HG03025 (cell line): ENCODE measurements around the gene ASPSCR1.
"Not testable (repeated sequence)": the region's sequence is repeated elsewhere in the genome, so short reads cannot be mapped to it uniquely, and the experiment has no call there.

Experiments used
- ATAC-seq: cut with Tn5 transposase; IDR thresholded peaks from one replicate; pipeline ENCODE4 v1.9.1; 2021; ENCODE audit warnings: mild to moderate bottlenecking, moderate library complexity; ENCODE audit not compliant: unreplicated experiment, low FRiP score

ASPSCR1 gene

DNA sequence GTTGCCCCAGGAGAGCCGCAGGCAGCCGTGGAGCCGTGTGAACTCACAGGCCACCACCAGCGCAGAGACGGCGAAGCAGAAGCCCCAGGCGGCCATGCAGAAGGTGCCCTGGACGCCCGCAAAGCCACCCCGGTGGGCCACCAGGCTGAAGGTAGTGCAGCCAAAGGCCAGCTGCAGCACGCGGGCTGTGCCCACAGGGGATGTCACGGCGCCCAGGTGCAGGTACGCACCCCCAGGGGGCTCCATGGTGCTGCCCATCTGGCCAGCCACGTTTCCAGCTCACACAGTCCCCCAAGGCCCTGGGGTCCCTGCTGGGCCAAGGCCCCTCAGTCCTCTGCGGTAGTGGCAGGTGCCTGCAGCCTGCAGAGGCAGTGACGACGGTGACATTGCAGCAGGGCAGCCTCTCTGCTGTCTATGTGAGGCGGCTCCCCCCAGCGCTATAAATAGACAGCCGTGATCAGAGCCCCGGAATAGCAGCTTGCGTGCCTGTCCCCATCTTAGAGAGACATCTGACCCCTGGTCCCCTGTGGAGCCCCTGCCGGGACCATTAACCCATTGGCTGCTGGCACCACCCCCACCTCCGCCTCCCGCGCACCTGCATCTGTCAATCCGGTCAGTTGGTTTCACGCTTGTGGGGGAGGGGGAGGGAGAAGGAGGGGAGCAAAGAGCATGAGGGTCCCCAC lies 35.8 kb upstream of the ASPSCR1 start:
- no peak for ATAC-seq

DNA sequence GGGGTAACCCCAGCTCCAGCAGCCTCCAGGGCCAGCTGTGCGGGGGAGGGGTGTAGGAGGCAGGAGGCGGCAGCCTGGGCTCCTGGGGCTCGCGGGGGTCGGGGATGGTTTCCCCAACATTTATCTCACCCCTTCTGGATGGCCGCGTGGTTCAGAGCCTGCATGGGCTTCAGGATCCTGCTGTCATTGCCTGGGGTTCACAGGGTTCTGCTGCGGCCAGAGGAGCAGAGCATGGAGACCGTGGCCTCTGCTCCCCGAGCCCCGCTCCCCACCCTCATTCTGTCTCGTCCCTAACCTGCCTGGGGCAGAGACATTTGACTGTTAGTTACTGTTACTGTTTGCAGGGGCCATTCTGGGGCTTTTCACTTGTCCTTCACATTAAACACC lies 35.3 kb upstream of the ASPSCR1 start:
- ATAC-seq: no peak

DNA sequence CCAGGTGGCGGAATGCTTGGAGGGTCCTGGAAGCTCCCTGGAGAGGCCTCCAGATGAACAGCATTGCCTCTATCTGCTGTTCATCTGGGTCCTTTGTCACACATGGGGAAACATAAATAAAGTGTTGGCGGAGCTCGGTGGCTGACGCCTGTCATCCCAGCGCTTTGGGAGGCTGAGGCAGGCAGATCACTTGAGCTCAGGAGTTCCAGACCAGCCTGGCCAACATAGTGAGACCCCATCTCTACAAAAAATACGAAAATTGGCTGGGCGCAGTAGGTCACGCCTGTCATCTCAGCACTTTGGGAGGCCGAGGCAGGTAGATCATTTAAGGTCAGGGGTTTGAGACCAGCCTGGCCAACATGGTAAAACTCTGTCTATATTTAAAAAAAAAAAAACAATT lies 32.6 kb upstream of the ASPSCR1 start:
- ATAC-seq: no peak

DNA sequence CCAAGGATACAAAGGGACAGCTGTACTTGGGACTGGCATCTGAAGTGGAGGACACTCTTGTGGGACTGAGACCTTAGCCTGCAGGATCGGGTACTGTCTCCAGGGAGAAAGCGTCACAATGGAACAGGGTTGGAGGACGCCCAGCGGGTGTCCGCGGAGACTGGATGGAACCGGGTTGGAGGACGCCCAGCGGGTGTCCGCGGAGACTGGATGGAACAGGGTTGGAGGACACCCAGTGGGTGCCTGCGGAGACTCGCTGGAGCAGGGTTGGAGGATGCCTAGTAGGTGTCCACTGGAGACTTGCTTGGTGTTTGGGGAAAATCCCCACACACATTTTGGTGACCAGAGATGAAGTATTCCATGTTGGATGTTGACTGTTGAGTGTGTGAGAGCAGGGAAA lies 30.2 kb upstream of the ASPSCR1 start, which contains the start of gene MYADML2:
TSS of gene MYADML2 (minus strand) at position 45 of the 400 bp plus-strand sequence. CDS start 5,492 bp downstream, outside the sequence.
- ATAC-seq: no peak

DNA sequence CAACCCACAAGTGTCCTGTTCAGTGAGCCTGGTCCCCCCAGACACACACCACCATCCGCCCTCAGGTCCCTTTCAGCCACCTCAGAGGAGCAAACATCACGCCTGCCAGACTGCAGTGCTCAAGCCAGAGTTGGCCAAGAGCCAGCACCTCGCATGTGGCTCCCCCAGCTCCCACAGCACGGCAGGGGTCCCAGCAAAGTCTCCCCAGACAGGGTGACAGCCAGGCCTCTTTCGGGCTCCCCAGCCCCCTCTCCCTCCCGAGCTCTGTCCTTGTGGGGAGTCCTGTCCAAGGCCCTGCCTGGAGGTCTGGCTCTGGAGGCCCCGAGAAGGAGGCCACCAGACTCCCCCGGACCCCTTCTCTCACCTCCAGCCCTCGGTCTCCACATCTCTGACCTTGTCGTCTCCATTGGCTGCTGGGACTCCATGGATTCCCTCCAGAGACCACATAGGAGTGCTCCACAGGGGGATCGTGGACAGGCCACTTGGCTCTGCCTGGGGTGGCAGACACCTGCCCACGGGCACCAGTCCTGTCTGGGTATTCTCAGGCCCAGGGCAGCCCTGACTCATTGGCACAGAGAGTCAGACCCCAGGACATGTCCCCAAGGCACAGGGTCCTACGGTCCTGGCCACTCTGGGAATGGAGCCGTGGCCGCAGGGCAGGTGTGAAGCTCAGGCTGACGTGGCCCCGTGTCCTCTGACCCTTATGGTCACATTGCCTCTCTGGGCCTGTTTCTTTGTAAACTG lies 28.6 kb upstream of the ASPSCR1 start:
- no peak for ATAC-seq

DNA sequence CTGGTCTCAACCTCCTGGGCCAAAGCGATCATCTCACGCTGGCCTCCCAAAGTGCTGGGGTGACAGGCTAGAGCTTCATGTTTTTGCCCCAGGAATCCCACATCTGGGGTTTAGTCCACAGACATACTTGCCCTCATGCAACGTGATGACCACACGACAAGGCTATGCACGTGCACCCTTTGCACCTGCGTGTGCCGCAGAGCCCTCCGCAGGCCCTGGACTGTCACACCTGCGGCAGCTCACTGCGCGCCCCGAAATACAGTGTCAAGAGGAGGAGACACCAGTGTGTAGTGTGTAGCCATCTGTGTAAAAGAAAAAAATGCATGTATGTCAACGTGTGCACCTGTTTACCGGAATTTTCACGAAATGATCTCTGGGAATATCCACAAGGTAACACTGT lies 26.9 kb upstream of the ASPSCR1 start:
- no peak for ATAC-seq

DNA sequence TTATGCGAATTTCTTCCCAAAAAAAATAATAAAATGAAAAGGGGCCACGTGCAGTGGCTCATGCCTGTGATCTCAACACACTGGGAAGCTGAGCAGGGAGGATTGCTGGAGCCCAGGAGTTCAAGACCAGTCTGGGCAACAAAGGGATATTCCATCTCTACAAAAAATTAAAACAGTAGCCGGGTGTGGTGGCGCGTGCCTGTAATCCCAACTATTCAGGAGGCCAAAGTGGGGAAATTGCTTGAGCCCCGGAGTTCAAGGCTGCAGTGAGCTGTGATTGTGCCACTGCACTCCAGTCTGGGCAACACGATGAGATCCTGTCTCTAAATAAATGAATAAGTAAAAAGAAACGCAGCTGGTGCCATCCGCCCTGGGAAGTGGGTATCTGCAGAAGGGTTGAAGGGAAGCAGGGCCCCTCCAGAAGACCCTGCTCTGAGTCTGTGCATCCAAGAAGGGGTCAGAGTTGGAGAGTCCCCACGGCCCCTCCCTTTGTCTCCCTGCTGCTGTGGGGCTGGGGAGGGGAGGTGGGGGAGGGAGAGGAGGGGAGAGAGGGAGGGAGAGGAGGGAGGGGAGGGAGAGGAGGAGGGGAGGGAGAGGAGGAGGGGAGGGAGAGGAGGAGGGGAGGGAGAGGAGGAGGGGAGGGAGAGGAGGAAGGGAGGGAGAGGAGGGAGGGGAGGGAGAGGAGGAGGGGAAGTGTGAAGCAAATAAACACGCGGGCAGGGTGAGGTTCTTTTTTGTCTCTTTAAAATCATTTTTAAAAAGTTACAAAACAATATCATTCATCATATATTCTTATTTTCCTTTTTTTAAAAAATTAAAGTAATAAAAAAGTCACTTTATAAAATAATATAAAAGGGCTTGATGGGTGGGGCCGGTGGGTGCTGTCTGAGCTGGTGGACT lies 25.4 kb upstream of the ASPSCR1 start:
- no peak for ATAC-seq

DNA sequence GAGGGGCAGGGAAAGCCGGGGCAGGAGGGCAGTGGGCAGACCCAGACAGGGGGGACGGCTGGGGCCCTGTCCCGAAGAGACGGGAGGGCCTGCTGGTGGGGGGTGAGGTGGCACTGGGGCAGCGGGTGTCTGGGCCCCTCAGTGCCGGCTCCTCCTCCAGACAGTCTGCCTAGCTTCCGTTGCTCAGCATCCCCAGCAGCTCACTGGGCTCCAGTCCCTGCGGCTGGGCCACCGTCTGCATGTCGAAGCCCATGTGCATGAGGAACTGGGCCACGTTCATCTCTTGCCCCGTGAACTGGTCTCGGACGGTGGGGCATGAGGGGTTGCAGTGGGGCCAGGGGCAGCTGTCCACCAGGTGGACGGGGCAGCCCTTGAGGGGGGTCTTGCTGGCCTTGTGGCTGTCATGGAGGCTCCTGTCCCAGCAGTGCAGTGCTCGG lies 24.6 kb upstream of the ASPSCR1 start:
- ATAC-seq: no peak

DNA sequence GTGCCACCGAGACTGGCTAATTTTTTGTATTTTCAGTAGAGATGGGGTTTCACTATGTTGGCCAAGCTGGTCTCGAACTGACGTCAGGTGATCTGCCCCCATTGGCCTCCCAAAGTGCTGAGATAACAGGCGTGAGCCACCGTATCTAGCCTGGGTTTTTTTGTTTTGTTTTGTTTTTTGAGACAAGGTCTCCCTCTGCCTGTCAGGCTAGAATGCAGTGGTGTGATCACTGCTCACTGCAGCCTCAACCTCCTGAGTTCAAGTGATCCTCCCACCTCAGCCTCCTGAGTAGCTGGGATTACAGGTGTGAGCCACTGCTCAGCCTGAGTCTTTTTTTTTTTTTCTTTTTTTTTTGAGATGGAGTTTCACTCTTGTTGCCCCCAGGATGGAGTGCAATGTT lies 24.0 kb upstream of the ASPSCR1 start:
- ATAC-seq: not testable (repeated sequence)

DNA sequence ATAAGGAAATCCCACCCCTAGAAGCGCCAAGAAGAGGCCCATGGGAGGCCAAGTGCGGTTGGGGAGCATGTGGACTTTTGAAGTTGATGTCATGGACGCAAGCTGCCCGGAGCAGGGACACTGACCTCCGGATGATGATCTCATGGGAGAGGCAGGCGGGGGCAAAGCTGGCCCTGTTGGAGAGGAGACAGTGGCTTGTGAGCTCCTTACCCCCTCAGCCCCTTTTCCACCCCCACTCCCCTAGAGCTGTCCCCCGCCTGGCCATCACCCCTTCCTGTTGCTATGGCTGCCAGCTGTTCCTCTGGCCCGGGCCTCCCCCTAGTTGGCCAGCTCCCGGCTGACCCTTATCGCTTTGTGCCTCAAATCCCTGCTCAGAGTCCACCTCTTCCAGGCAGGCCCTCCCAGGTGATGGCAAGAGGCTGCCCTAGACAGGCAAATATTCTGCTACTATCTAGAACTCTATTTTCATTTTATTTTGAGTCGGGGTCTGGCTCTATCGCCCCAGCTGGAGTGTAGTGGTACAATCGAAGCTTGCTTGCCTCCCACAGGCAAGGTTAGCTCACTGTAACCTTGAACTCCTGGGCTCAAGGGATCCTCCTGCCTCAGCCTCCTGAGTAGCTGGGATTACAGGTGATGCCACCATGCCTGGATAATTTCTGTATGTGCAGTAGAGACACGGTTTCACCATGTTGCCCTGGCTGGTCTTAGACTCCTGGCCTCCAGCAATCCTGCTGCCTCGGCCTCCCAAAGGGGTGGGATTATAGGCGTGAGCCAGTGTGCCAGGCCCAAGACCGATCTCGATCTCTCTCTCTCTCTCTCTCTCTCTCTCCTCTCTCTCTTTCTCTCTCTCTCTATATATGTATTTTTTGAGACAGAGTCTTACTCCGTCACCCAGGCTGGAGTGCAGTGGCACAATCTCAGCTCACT lies 23.0 kb upstream of the ASPSCR1 start:
- ATAC-seq: no peak

DNA sequence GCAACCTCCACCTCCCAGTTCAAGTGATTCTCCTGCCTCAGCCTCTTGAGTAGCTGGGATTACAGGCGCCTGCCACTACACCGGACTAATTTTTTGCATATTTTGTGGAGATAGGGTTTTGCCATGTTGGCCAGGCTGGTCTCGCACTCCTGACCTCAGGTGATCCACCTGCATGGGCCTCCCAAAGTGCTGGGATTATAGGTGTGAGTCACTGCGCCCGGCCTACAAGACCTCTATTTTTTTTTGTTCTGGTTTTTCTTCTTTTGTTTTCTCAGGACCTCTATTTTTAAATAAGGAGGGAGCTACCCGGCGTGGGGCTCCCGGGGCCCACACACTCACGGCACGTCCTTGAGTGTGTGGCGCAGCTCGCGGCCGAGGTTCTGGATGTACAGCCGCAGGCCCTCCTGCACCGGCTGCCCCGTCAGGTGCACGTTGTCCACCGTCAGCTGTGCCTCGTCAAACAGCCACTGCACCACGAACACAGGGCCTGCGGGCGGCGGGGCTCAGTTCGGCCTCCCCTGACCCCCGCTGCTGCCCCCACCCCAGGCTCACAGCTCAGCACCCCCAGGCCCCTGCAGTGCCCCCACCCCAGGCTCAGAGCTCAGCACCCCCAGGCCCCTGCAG lies 22.3 kb upstream of the ASPSCR1 start:
- no peak for ATAC-seq

DNA sequence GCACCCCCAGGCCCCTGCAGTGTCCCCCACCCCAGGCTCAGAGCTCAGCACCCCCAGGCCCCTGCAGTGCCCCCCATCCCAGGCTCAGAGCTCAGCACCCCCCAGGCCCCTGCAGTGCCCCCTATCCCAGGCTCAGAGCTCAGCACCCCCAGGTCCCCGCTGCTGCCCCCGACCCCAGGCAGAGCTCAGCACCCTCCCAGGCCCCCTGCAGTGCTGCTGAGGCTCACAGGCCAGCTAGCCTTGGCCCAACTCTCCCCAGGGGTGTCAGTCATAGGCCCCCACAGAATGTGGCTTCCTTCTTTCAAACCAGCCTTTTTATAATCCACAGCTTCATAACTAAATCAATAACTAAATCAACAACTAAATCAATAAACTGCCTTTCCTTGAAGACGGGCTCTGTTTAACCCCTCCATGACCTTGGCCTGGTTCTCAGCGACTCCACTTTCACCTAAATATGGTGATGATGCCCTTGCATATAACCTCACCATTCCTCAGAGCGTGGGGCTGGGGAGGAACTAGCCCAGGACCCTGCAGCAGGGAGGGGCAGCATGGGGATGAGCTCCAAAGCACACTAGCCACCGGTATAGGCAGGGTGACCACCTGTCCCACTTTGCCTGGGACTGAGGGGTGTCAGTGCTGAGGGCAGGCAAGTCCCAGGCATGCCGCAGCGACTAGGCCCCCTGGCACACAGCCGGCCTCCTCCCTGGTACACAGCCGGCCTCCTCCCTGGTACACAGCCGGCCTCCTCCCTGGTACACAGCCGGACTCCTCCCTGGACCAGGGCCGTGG lies 21.5 kb upstream of the ASPSCR1 start:
- no peak for ATAC-seq

DNA sequence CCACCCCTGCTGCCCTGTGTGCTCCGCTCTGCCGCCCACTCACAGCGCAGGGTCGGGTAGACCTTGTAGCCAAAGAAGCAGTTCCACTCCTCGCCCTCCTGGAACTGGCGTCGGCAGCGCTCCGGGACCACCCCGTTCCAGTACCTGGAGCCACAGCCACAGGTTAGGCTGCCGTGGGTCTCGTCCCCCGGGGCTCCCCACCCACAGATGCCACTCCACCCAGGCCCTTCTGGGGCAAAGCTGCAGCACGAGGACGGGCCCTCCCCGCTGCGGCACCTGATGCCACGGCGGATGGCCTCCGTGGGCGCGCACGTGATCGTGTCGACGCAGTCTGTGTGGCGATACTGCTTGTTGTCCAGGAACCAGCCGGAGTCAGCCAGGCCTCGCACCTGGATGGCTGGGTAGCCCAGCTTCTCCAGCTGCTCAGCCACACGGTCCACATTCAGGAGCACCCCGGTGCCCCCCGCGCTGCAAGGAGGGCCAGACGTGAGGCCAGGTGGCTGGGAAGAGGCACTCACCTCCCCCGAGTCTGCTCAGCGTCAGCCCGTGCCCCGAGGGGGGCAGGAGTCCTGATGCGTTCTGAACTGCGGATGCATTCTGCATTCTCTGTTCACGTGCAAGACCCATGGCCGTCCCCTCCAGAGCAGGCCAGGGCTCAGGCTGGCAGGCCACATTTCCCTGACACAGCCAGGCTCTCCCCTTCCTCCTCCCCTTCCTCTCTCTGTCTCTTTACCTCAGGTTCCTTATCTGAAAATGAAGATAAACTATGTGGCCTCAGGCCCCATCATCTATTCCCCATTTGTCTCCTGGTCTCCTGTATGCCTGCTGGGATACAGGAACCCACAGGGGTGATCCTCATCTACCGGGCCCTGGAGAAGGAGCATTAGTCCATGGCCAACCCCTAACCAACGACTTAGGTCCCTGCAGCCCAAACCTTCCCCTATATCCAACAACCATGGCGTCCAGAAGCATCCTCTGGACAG lies 20.5 kb upstream of the ASPSCR1 start:
- ATAC-seq: no peak

DNA sequence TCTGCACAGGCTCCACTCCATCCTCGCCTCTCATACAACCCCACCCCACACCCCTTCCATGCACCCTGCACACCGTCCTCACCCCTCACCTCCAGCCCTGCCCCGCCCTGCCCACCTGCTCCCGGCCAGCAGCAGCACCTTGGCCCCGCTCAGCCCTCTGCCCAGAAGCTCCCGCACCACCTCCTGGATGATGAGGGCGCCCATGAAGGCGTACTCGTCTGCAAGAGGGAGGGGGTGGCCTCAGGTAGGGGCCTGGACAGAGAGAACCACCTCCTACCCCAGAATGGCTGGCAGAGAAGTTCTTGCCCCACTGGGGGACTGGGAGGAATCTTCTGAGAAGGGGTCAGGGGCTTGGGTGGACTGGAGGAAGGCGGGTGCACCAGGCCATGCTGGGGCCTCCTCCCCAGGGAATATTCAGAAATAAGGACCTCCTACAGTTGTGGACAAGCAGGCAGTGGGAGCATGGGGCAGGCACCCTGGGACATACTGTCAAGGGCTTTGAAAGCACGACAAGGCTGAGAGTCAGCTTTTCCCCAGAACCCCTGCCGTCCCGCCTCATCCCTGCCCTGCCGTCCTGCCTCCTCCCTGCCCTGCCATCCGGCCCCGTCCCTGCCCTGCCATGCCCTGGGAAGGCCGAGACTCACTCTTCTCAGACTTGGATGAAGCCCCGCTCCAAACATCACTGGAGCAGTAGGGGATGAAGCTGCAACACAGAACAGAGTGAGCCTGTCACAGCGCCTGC lies 19.6 kb upstream of the ASPSCR1 start:
- ATAC-seq: no peak

DNA sequence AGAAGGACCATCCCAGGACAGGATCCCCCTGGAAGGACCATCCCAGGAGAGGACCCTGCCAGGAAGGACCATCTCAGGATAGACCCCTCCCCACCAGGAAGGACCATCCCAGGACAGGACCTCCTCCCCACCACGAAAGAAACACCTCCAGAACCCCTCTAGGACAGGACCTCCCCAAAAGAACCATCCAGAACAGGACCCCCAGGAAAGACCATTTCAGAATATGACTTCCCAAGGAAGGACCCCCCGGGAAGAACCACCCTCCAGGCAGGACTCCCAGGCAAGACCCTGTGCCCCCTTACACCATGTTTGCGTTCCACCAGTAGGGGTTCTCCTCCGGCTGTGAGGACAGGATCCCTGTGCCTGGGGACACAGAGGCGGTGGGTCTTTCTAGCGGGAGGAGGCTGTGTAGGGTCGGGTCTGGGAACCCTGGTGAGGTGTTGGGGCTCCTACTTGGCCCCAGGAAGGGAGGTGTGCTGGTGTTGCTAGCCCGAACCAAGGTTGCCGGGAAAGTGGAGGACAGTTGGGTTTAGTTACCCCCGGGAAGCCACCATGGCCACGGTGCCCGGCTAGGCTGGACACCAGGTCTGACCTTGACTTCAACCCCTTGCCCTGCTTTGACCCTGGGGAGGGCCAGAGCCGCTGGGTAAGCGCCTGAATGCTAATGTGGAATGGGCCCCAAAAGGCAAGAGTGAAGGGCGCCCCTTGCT lies 18.6 kb upstream of the ASPSCR1 start:
- no peak for ATAC-seq

DNA sequence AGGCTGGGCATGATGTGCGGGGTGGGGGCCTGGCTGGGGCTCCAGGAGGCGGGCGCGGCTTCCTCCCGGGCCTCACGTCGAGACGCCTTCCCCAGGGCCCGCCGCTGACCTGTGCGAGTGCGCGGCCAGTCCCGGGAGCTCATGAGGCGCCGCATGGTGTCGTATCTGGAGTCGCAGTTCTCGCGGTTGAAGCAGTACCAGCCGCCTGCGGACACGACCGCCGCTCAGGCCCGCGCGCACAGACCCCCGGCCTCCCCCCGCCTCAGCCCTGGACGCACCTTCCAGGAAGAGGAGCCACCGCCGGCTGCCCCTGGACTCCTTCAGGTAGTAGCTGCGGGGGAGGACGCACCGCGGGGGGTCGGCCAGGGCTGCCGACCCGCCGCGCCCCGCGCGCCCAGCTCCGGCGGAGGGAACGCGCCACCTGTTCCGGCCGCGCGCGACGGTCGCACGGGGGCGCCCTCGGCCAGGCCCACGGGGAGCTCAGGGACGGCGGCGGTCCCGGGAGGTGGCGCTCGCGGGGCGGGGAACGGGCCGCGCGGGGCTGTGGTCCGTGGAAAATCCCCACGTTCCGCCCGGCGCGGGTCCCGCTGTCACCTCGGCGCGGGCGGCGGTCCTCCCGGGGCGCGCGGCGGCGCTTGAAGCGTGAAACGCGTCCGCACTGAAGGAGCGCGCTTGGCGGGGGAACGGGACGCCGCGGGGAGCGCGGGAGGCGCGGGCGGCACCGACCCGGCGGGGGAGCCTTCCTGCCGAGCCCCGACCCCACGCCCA lies 17.9 kb upstream of the ASPSCR1 start:
- no peak for ATAC-seq
